ENCODE data around the gene CD300LB. TPM values are rescaled to one million over a fixed set of nuclear protein-coding genes. Genes with fewer than 3 reads are reported as not detected.

CD300LB gene
- total RNA-seq, 1 donor from 2014 or later, result not detected

GRCh38 chr17:74527081-74527480 is 4.2 kb downstream of the CD300LB start:
- H3K27ac Mint-ChIP-seq (ENCODE audit: unreplicated experiment), result no peak overlapping the region
- no peaks in the 10 kb centered on the region for H3K4me1 Mint-ChIP-seq
- peaks cover 65% of the 10 kb centered on the region for H3K27me3 Mint-ChIP-seq (ENCODE audit: low read depth)
- H3K4me3 Mint-ChIP-seq, result no peak overlapping the region
- no peak for TF ChIP-seq CTCF (conservative IDR thresholded peaks at IDR 0.05)
- H3K9me3 Mint-ChIP-seq, result no peaks in the 10 kb centered on the region
- no peak for DNase-seq (ENCODE audit: low read depth, low spot score)
- no peaks in the 10 kb centered on the region for H3K36me3 Mint-ChIP-seq (ENCODE audit: low read depth)

GRCh38 chr17:74526681-74527080 is 4.6 kb downstream of the CD300LB start:
- TF ChIP-seq CTCF (conservative IDR thresholded peaks at IDR 0.05), result no peak
- no peaks in the 10 kb centered on the region for H3K4me1 Mint-ChIP-seq
- no peaks in the 10 kb centered on the region for H3K9me3 Mint-ChIP-seq
- no peaks in the 10 kb centered on the region for H3K36me3 Mint-ChIP-seq (ENCODE audit: low read depth)
- no peak for DNase-seq (ENCODE audit: low read depth, low spot score)
- H3K27me3 Mint-ChIP-seq (ENCODE audit: low read depth), result peaks cover 65% of the 10 kb centered on the region
- no peak overlapping the region for H3K27ac Mint-ChIP-seq (ENCODE audit: unreplicated experiment)
- H3K4me3 Mint-ChIP-seq, result no peak overlapping the region

GRCh38 chr17:74525781-74526288 is 5.4 kb downstream of the CD300LB start:
- no peak for TF ChIP-seq CTCF (conservative IDR thresholded peaks at IDR 0.05)
- H3K4me1 Mint-ChIP-seq, result no peaks in the 10 kb centered on the region
- H3K27ac Mint-ChIP-seq (ENCODE audit: unreplicated experiment), result no peak overlapping the region
- no peak overlapping the region for H3K4me3 Mint-ChIP-seq
- no peaks in the 10 kb centered on the region for H3K36me3 Mint-ChIP-seq (ENCODE audit: low read depth)
- H3K27me3 Mint-ChIP-seq (ENCODE audit: low read depth), result peaks cover 60% of the 10 kb centered on the region
- no peak for DNase-seq (ENCODE audit: low read depth, low spot score)
- H3K9me3 Mint-ChIP-seq, result no peaks in the 10 kb centered on the region

GRCh38 chr17:74525465-74525725 is 5.9 kb downstream of the CD300LB start:
- TF ChIP-seq CTCF (conservative IDR thresholded peaks at IDR 0.05), result no peak
- DNase-seq (ENCODE audit: low read depth, low spot score), result no peak
- H3K4me1 Mint-ChIP-seq, result no peaks in the 10 kb centered on the region
- H3K27me3 Mint-ChIP-seq (ENCODE audit: low read depth), result peaks cover 57% of the 10 kb centered on the region
- no peak overlapping the region for H3K27ac Mint-ChIP-seq (ENCODE audit: unreplicated experiment)
- H3K9me3 Mint-ChIP-seq, result no peaks in the 10 kb centered on the region
- H3K36me3 Mint-ChIP-seq (ENCODE audit: low read depth), result no peaks in the 10 kb centered on the region
- no peak overlapping the region for H3K4me3 Mint-ChIP-seq

- Mint-ChIP-seq H3K36me3 (ENCODE audit: low read depth) (no peaks in the 10 kb centered on the region), H3K4me1 (no peaks in the 10 kb centered on the region), H3K27ac (ENCODE audit: unreplicated experiment) (no peak overlapping the region), H3K27me3 (ENCODE audit: low read depth) (peaks cover 53% of the 10 kb centered on the region), H3K9me3 (no peaks in the 10 kb centered on the region), H3K4me3 (no peak overlapping the region)
- DNase-seq (ENCODE audit: low read depth, low spot score), result no peak
- no peak for TF ChIP-seq CTCF (conservative IDR thresholded peaks at IDR 0.05)
These were observed 6.4 kb downstream of the CD300LB start for GRCh38 chr17:74524653-74525464.
